Activated CD8-positive, alpha-beta memory T cell treated with anti-CD3 and anti-CD28 coated beads for 48 hours (primary cell): ENCODE results near the gene SEH1L.

Experiments used
- DNase-seq, 3 experiments: peaks; one replicate each; pipeline ENCODE4 v3.0.0-alpha.2; 2020; ENCODE audit warnings: low read depth in 2 of 3, low spot score in 2 of 3

Gene SEH1L

GRCh38 chr18:13035249-13035914 lies 87.6 kb downstream of the SEH1L start:
- no peak for DNase-seq

DNA sequence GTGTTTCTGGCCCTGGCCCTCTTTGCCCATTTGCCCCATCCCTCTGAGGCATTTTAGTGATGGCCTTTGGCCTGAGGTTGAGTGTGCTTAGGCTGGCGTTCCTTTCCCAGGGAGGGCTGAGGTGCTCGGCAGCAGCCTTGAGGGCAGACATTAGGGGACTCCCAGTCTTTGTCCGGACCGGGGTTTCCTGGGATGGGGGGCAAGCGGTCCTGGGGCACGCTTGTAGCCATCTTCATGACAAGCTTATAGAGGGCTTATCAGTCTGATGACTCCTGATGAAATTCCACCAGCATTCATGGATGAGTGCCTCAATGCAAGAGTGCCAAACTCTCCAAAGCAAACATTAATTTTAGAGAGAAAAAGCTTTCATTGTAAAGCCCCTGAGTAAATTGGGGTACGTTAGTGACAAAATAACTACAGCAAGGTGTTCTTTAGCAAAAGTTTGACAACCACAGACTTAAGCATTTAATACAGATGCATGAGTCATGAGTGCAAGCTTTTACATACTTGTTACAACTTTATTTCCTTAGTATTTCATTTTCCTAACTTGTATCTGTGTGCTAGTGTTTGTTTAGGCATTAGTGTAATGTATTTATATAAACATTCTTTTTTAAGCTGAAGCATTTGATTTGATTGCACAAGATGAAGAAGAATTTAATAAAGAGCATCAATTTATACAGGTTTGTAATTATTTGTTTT lies 89.0 kb downstream of the SEH1L start:
- no peak for DNase-seq
